Sigmoid colon (tissue), 4 donors: Measurements from ENCODE around the gene EHHADH.

Experiments
- CTCF ChIP-seq, 4 experiments: fragments of 450-650 bp in 3 of 4; fragments of 200-600 bp in 1 of 4; IDR thresholded peaks; one replicate each; pipeline ENCODE4 v1.5.1; 2016 to 2019; ENCODE audit warnings: antibody characterized with exemption in 4 of 4, mild to moderate bottlenecking in 3 of 4, moderate library complexity in 2 of 4
- POLR2A ChIP-seq, 2 donors: fragments of 450-650 bp; IDR thresholded peaks; one replicate each; pipeline ENCODE4 v1.6.1; 2016; ENCODE audit warnings: antibody characterized with exemption in 2 of 2, mild to moderate bottlenecking in 2 of 2, moderate library complexity in 2 of 2
- POLR2AphosphoS5 ChIP-seq, 4 donors: sonication (generic); formaldehyde crosslinking; IDR thresholded peaks; one replicate each; pipeline ENCODE4 v1.6.1; 2017; ENCODE audit warnings: antibody characterized with exemption in 4 of 4

- TF ChIP-seq POLR2AphosphoS5 (IDR thresholded peaks at IDR 0.05) (no peak), CTCF (IDR thresholded peaks at IDR 0.05) (no peak), POLR2A (IDR thresholded peaks at IDR 0.05) (no peak)
Observed at GRCh38 chr3:185195652-185196051, 58.2 kb downstream of the EHHADH start.
